Stimulated activated CD4-positive, alpha-beta T cell treated with anti-CD3 and anti-CD28 coated beads, Interleukin-15, amount 100 ng/mL, for 48 hours (primary cell): ENCODE results near the gene SON.
"Not testable (repeated sequence)": the region's sequence is repeated elsewhere in the genome, so short reads cannot be mapped to it uniquely, and the experiment has no call there.

ENCODE experiments used
- DNase-seq, 2 donors: peaks; one replicate each; pipeline ENCODE4 v3.0.0-alpha.2; 2020; ENCODE audit warnings: low read depth in 2 of 2

SON gene

GRCh38 chr21:33569991-33570390, 27.2 kb downstream of the SON start:
- no peak for DNase-seq

GRCh38 chr21:33572350-33572749, 29.5 kb downstream of the SON start:
- no peak for DNase-seq

GRCh38 chr21:33576741-33577141, 33.9 kb downstream of the SON start:
- not testable (repeated sequence) for DNase-seq

GRCh38 chr21:33578214-33578613, 35.4 kb downstream of the SON start:
- DNase-seq, result no peak

GRCh38 chr21:33578959-33579542, 36.2 kb downstream of the SON start:
- DNase-seq, result no peak

GRCh38 chr21:33584455-33584854, 41.6 kb downstream of the SON start:
- no peak for DNase-seq

- no peak for DNase-seq
These were observed 44.1 kb downstream of the SON start for GRCh38 chr21:33586927-33587326.

GRCh38 chr21:33587792-33588484, 45.1 kb downstream of the SON start:
- peak in 1 of 2 donors; percentile 1 for DNase-seq

- DNase-seq, result peak; percentile 61 to 79
These were observed 45.9 kb downstream of the SON start, which contains the start of gene DONSON for GRCh38 chr21:33588485-33589335. Gene DONSON (minus strand): TSS chr21:33588684. CDS start chr21:33588641, 43 bp downstream.

- no peak for DNase-seq
These were observed 55.2 kb downstream of the SON start for GRCh38 chr21:33598051-33598450.

GRCh38 chr21:33608559-33608958, 65.7 kb downstream of the SON start:
- DNase-seq, result no peak

- no peak for DNase-seq
These were observed 68.3 kb downstream of the SON start for GRCh38 chr21:33611006-33611744.

- DNase-seq, result not testable (repeated sequence)
These were observed 74.7 kb downstream of the SON start for GRCh38 chr21:33617565-33617964.

GRCh38 chr21:33618407-33618806, 75.6 kb downstream of the SON start:
- DNase-seq, result no peak

GRCh38 chr21:33619726-33620125, 76.9 kb downstream of the SON start:
- no peak for DNase-seq

GRCh38 chr21:33622253-33622652, 79.4 kb downstream of the SON start:
- no peak for DNase-seq

- DNase-seq, result not testable (repeated sequence)
These were observed 83.3 kb downstream of the SON start for GRCh38 chr21:33626151-33626550.
